A549 (cell line): Measurements from ENCODE around the gene ZC3H12C. TPM values are rescaled to one million over a fixed set of nuclear protein-coding genes. Genes with fewer than 3 reads are reported as not detected.

Experiments
- ATAC-seq, 2 experiments: fragments of 200-7000 bp in 1 of 2; fragments of >200 bp in 1 of 2; cut with Nextera tagmentation in 1 of 2; cut with Tn5 transposase in 1 of 2; 3 replicates each; pipeline versions ENCODE4 v1.8.0 to v1.9.1; 2018 to 2020; ENCODE audit warnings: mild to moderate bottlenecking in 1 of 2, moderate library complexity in 1 of 2
- CTCF ChIA-PET: fragments of 300-600 bp; sonication (Branson Sonifier 250); formaldehyde crosslinking; extraction: SDS; loops from one replicate; lab custom pipeline; 2021; ENCODE audit warnings: antibody characterized with exemption, inconsistent platforms; lab: Yijun Ruan, JAX
- POLR2A ChIA-PET: fragments of 350-600 bp; formaldehyde crosslinking; extraction: SDS; loops from one replicate; lab custom pipeline; 2021; ENCODE audit warnings: antibody characterized with exemption, inconsistent platforms; lab: Yijun Ruan, JAX
- DNase-seq, 2 experiments: peaks; one replicate each; pipeline versions ENCODE4 v3.0.0 to v3.0.0-alpha.2; 2011 to 2016; ENCODE audit warnings: low read depth in 1 of 2, low spot score in 1 of 2
- FAIRE-seq: peaks from 2 replicates; lab custom pipeline; 2011; peaks lifted over from hg19 to GRCh38; lab: Jason Lieb, UNC
- H3K27ac ChIP-seq, 2 experiments: fragments of >200 bp; sonication (Bioruptor Twin); formaldehyde crosslinking; 3 replicates each; pipeline ENCODE4 v1.5.1; 2016 to 2017
- H3K4me1 ChIP-seq: fragments of >200 bp; sonication (Bioruptor Twin); formaldehyde crosslinking; 3 replicates; pipeline ENCODE4 v1.6.1; 2016
- H3K4me2 ChIP-seq: fragments of >200 bp; sonication (Bioruptor Twin); formaldehyde crosslinking; 3 replicates; pipeline ENCODE4 v1.6.1; 2016
- H3K4me3 ChIP-seq: fragments of >200 bp; sonication (Bioruptor Twin); formaldehyde crosslinking; 3 replicates; pipeline ENCODE4 v1.5.1; 2016
- H3K9me3 ChIP-seq: fragments of >200 bp; sonication (Bioruptor Twin); formaldehyde crosslinking; 3 replicates; pipeline ENCODE4 v1.6.1; 2016
- CBX2 ChIP-seq: fragments of 200-600 bp; sonication (generic); IDR thresholded peaks from 2 replicates; pipeline ENCODE4 v1.6.1; 2016; ENCODE audit warnings: low read depth, mild to moderate bottlenecking, borderline replicate concordance
- CBX8 ChIP-seq: fragments of 200-600 bp; sonication (generic); IDR thresholded peaks from 2 replicates; pipeline ENCODE4 v1.6.1; 2016
- EHMT2 ChIP-seq: fragments of 200-600 bp; sonication (generic); IDR thresholded peaks from 2 replicates; pipeline ENCODE4 v1.6.1; 2016; ENCODE audit warnings: antibody characterized with exemption, low read depth, mild to moderate bottlenecking, moderate library complexity
- FOSB ChIP-seq: fragments of 250-450 bp; sonication (Bioruptor Pico); IDR thresholded peaks from 2 replicates; pipeline ENCODE4 v1.5.0; 2020; ENCODE audit warnings: mild to moderate bottlenecking, moderate library complexity
- FOSL2 ChIP-seq, 2 experiments: fragments of 450-650 bp in 1 of 2; fragments of >200 bp in 1 of 2; sonication (Bioruptor Twin) in 1 of 2; formaldehyde crosslinking; IDR thresholded peaks; 2 replicates each; pipeline versions ENCODE4 v1.5.0 to v1.6.1; 2016 to 2020; ENCODE audit warnings: mild to moderate bottlenecking in 1 of 2, moderate library complexity in 1 of 2
- FOXS1 ChIP-seq: fragments of 250-450 bp; sonication (Bioruptor Pico); IDR thresholded peaks from 2 replicates; pipeline ENCODE4 v1.5.0; 2020; ENCODE audit warnings: mild to moderate bottlenecking, moderate library complexity
- GATA3 ChIP-seq: IDR thresholded peaks from 2 replicates; pipeline ENCODE4 v1.6.1; 2012; ENCODE audit warnings: borderline replicate concordance
- HDAC2 ChIP-seq: fragments of 200-600 bp; sonication (generic); IDR thresholded peaks from 2 replicates; pipeline ENCODE4 v1.6.1; 2016
- HEYL ChIP-seq: fragments of 250-450 bp; sonication (Bioruptor Pico); IDR thresholded peaks from 2 replicates; pipeline ENCODE4 v1.8.0; 2021; ENCODE audit warnings: mild to moderate bottlenecking, moderate library complexity
- HOXB5 ChIP-seq: fragments of 250-450 bp; sonication (Bioruptor Pico); IDR thresholded peaks from 2 replicates; pipeline ENCODE4 v1.5.0; 2020; ENCODE audit warnings: mild to moderate bottlenecking, moderate library complexity
- JUN ChIP-seq, 2 experiments: fragments of >200 bp; sonication (Bioruptor Twin); formaldehyde crosslinking; IDR thresholded peaks; 2 replicates in 1 of 2; 3 replicates in 1 of 2; pipeline ENCODE4 v1.6.1; 2016 to 2017
- JUNB ChIP-seq: fragments of >200 bp; sonication (Bioruptor Twin); formaldehyde crosslinking; IDR thresholded peaks from 2 replicates; pipeline ENCODE4 v1.6.1; 2016
- NFE2L2 ChIP-seq: fragments of 150-350 bp; conservative IDR thresholded peaks from 2 replicates; pipeline ENCODE4 v1.6.1; 2014; ENCODE audit warnings: low read length
- RARB ChIP-seq: fragments of 250-450 bp; sonication (Bioruptor Pico); IDR thresholded peaks from 2 replicates; pipeline ENCODE4 v1.8.0; 2021; ENCODE audit warnings: mild to moderate bottlenecking, moderate library complexity
- RCOR1 ChIP-seq: fragments of 150-350 bp; IDR thresholded peaks from 2 replicates; pipeline ENCODE4 v1.6.1; 2014; ENCODE audit warnings: antibody characterized with exemption, low read length, low read depth
- SREBF2 ChIP-seq: fragments of 450-650 bp; IDR thresholded peaks from 2 replicates; pipeline ENCODE4 v1.6.1; 2014; ENCODE audit warnings: mild to moderate bottlenecking, moderate library complexity
- TFCP2L1 ChIP-seq: fragments of 250-450 bp; sonication (Bioruptor Pico); IDR thresholded peaks from 2 replicates; pipeline ENCODE4 v1.5.0; 2021; ENCODE audit warnings: mild to moderate bottlenecking
- TP53 ChIP-seq: fragments of 250-450 bp; sonication (Bioruptor Pico); IDR thresholded peaks from 2 replicates; pipeline ENCODE4 v1.5.0; 2021; ENCODE audit warnings: mild to moderate bottlenecking, moderate library complexity
- ZC3H11A ChIP-seq: fragments of 450-650 bp; IDR thresholded peaks from 2 replicates; pipeline ENCODE4 v1.6.1; 2014; ENCODE audit warnings: antibody characterized with exemption, mild to moderate bottlenecking
- ZFP36 ChIP-seq: fragments of 450-650 bp; IDR thresholded peaks from 2 replicates; pipeline ENCODE4 v1.6.1; 2014; ENCODE audit warnings: borderline replicate concordance; ENCODE audit not compliant: partially characterized antibody
- ZSCAN20 ChIP-seq: fragments of 250-450 bp; sonication (Bioruptor Pico); IDR thresholded peaks from 2 replicates; pipeline ENCODE4 v1.8.0; 2022; ENCODE audit warnings: mild to moderate bottlenecking, moderate library complexity
- WGBS: methylation state at CpG from one replicate; pipeline ENCODE4 v1.1.6; 2017; ENCODE audit errors: missing lambda C conversion rate; 5-methylcytosine and 5-hydroxymethylcytosine counted together
- polyA plus RNA-seq, 4 experiments: library from polyadenylated mRNA; depleted of rRNA in 3 of 4; stranded (reverse); fragments of >200 nt; fragmentation: RNase III in 1 of 4; extraction: RNeasy Plus Mini Kit Qiagen cat#74134 plus additional on column Dnase treatment in 1 of 4; gene quantifications; 2 replicates in 3 of 4; 3 replicates in 1 of 4; pipeline ENCODE4 v1.2.3, GENCODE V29; 2011 to 2017
- TF ChIP-seq, protein P1 (sequence below): fragments of >200 bp; sonication (Bioruptor Twin); formaldehyde crosslinking; IDR thresholded peaks from 2 replicates; pipeline ENCODE4 v1.6.1; 2016
- TF ChIP-seq, protein P2 (sequence below): fragments of 450-650 bp; IDR thresholded peaks from 2 replicates; pipeline ENCODE4 v1.6.1; 2014; ENCODE audit warnings: antibody characterized with exemption
- TF ChIP-seq, protein P3 (sequence below): IDR thresholded peaks from 2 replicates; pipeline ENCODE4 v1.6.1; 2012
- TF ChIP-seq, protein P4 (sequence below): IDR thresholded peaks from 2 replicates; pipeline ENCODE4 v1.6.1; 2012
- TF ChIP-seq, protein P5 (sequence below): fragments of 250-450 bp; sonication (Bioruptor Pico); IDR thresholded peaks from 2 replicates; pipeline ENCODE4 v1.5.0; 2021; ENCODE audit warnings: mild to moderate bottlenecking, moderate library complexity, borderline replicate concordance
- TF ChIP-seq, protein P6 (sequence below): IDR thresholded peaks from 2 replicates; pipeline ENCODE4 v1.6.1; 2012; ENCODE audit warnings: low read depth, borderline replicate concordance

The ZC3H12C gene
- polyA plus RNA-seq, 2 of the 4 experiments (the other 2 are of a cell fraction): 3.1 to 12.4 TPM

DNA sequence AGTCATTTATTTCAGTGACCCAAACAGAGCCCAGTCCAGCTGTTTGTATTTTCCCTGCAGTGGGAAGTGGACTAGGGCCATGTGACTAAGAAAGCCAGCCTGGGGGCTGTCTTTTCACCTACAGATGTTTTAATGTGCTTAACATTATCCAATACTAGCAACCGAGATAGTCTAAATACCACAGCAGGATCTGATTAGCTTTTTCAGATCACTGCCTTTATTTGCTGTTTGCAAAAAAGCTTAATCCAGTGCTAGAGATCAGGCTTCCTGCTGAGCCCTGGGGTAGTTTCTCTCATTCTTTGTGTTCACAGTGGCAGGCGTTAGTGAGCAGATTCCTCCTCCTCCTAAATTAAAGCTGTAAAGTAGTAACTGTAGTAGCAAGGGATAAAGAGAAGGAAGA lies 35.0 kb downstream of the ZC3H12C start:
- peak overlapping the region; percentile 36 to 65; a peak in 5 of 6 replicates for H3K27ac ChIP-seq
- ChIA-PET POLR2A (no interaction called here), CTCF (no interaction called here)
- peak overlapping the region; percentile 32 for H3K4me2 ChIP-seq
- TF ChIP-seq, protein P1, sequence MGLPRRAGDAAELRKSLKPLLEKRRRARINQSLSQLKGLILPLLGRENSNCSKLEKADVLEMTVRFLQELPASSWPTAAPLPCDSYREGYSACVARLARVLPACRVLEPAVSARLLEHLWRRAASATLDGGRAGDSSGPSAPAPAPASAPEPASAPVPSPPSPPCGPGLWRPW: no peak
- TF ChIP-seq, protein P2, sequence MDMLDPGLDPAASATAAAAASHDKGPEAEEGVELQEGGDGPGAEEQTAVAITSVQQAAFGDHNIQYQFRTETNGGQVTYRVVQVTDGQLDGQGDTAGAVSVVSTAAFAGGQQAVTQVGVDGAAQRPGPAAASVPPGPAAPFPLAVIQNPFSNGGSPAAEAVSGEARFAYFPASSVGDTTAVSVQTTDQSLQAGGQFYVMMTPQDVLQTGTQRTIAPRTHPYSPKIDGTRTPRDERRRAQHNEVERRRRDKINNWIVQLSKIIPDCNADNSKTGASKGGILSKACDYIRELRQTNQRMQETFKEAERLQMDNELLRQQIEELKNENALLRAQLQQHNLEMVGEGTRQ: no peak
- TF ChIP-seq ZSCAN20 (CRISPR knock-in tag) (no peak), FOSB (CRISPR knock-in tag) (no peak), NFE2L2 (no peak), HOXB5 (CRISPR knock-in tag) (no peak), ZFP36 (no peak), FOSL2 (IDR thresholded peaks at IDR 0.05) (no peak), FOSL2 (CRISPR knock-in tag; IDR thresholded peaks at IDR 0.05) (no peak), CBX2 (no peak), GATA3 (no peak), RCOR1 (no peak), TP53 (CRISPR knock-in tag) (no peak), CBX8 (no peak), HDAC2 (no peak)
- TF ChIP-seq, protein P3, sequence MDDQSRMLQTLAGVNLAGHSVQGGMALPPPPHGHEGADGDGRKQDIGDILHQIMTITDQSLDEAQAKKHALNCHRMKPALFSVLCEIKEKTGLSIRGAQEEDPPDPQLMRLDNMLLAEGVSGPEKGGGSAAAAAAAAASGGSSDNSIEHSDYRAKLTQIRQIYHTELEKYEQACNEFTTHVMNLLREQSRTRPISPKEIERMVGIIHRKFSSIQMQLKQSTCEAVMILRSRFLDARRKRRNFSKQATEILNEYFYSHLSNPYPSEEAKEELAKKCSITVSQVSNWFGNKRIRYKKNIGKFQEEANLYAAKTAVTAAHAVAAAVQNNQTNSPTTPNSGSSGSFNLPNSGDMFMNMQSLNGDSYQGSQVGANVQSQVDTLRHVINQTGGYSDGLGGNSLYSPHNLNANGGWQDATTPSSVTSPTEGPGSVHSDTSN: no peak
- TF ChIP-seq, protein P4, sequence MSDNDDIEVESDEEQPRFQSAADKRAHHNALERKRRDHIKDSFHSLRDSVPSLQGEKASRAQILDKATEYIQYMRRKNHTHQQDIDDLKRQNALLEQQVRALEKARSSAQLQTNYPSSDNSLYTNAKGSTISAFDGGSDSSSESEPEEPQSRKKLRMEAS: no peak
- TF ChIP-seq, all 56 proteins: peak for 0
- DNase-seq (no peak), ATAC-seq (peak; percentile 13 to 54; a peak in 3 of 6 replicates), FAIRE-seq (no peak)
- Histone ChIP-seq H3K9me3 (no peaks in the 10 kb centered on the region), H3K4me1 (peaks cover 34% of the 10 kb centered on the region), H3K4me3 (no peak overlapping the region)
- WGBS: 15% methylated on average over 2 of the region's 2 CpGs

DNA sequence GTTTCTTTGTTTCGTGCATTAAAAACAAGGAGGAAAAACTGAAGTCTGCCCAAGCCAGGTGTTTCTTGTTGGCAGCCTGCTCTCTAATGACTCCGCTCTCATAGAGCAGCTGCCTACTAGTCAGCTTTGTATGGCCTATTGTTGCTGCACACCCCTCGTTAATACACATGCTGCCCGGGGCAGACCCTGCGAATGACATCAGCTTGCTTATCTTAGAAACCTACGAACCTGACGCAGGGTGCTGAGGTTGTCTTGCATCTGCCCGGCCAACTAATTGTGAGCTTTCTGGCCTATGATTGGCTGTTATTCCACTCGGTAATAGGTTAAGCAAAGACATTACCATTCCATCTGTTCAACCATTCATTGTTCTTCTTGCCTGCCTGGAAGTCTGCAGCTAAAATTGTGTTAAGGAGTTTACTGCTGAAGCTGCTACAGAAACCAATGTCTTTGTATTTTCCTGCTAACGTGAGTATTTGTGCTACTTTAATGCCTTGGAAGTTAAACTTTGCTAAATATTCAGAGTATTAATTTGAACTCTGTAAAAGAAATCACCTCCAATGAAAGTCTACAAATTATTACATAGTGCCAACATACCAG lies 37.5 kb downstream of the ZC3H12C start:
- DNase-seq (no peak), ATAC-seq (no peak)
- H3K27ac ChIP-seq: peak overlapping the region in 1 of 2 experiments; percentile 37; a peak in 1 of 6 replicates
- H3K4me1 ChIP-seq: peaks cover 30% of the 10 kb centered on the region
- no peak overlapping the region for H3K4me3 ChIP-seq
- WGBS: 85% methylated on average over 10 of the region's 10 CpGs
- CTCF ChIA-PET: interaction anchor here (1.0 to 1.2 kb wide), 2 partner anchors 43 to 191 kb away, joined by 3 to 4 read pairs; no protein-coding TSS in a partner anchor
- H3K4me2 ChIP-seq: no peak overlapping the region
- TF ChIP-seq, protein P1: no peak
- TF ChIP-seq TFCP2L1 (CRISPR knock-in tag): no peak
- TF ChIP-seq, protein P3: no peak
- no peak for TF ChIP-seq EHMT2
- no peak for TF ChIP-seq HEYL (CRISPR knock-in tag)
- TF ChIP-seq JUNB: no peak
- no peak for TF ChIP-seq HOXB5 (CRISPR knock-in tag)
- TF ChIP-seq JUN (IDR thresholded peaks at IDR 0.05): no peak
- TF ChIP-seq, protein P5, sequence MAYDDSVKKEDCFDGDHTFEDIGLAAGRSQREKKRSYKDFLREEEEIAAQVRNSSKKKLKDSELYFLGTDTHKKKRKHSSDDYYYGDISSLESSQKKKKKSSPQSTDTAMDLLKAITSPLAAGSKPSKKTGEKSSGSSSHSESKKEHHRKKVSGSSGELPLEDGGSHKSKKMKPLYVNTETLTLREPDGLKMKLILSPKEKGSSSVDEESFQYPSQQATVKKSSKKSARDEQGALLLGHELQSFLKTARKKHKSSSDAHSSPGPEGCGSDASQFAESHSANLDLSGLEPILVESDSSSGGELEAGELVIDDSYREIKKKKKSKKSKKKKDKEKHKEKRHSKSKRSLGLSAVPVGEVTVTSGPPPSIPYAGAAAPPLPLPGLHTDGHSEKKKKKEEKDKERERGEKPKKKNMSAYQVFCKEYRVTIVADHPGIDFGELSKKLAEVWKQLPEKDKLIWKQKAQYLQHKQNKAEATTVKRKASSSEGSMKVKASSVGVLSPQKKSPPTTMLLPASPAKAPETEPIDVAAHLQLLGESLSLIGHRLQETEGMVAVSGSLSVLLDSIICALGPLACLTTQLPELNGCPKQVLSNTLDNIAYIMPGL (CRISPR knock-in tag): no peak
- TF ChIP-seq RARB (CRISPR knock-in tag): no peak
- TF ChIP-seq, protein P6, sequence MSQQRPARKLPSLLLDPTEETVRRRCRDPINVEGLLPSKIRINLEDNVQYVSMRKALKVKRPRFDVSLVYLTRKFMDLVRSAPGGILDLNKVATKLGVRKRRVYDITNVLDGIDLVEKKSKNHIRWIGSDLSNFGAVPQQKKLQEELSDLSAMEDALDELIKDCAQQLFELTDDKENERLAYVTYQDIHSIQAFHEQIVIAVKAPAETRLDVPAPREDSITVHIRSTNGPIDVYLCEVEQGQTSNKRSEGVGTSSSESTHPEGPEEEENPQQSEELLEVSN: no peak
- no peak for TF ChIP-seq ZC3H11A
- no peak for TF ChIP-seq SREBF2
- no peak for TF ChIP-seq FOXS1 (CRISPR knock-in tag)
- TF ChIP-seq, all 56 proteins: peak for 0
- no peaks in the 10 kb centered on the region for H3K9me3 ChIP-seq
- POLR2A ChIA-PET: no interaction called here
- no peak for FAIRE-seq
